CD4-positive, alpha-beta memory T cell (primary cell): ENCODE results near the gene LRSAM1. TPM values are rescaled to one million over a fixed set of nuclear protein-coding genes. Genes with fewer than 3 reads are reported as not detected.
A peak's percentile ranks its signal among the peaks of the same experiment; 100 is the strongest.

ENCODE experiments used
- CTCF ChIA-PET: fragments of 350-600 bp; sonication (Branson Sonifier 250); formaldehyde crosslinking; loops from one replicate; lab custom pipeline; 2021; ENCODE audit warnings: inconsistent platforms; ENCODE audit not compliant: partially characterized antibody; lab: Charles Lee
- POLR2A ChIA-PET: fragments of 350-600 bp; sonication (Branson Sonifier 250); formaldehyde crosslinking; loops from one replicate; lab custom pipeline; 2021; ENCODE audit not compliant: partially characterized antibody; lab: Charles Lee
- DNase-seq, 5 donors: peaks; one replicate each; pipeline versions ENCODE4 v3.0.0 to v3.0.0-alpha.2; 2020 to 2022; ENCODE audit warnings: mixed read lengths in 1 of 5
- H3K27ac ChIP-seq: one replicate; pipeline ENCODE4 v1.7.0; 2013; ENCODE audit warnings: low read depth, low read length
- H3K27me3 ChIP-seq: 2 replicates; pipeline ENCODE4 v1.7.0; 2013; ENCODE audit warnings: mild to moderate bottlenecking, low read length, moderate library complexity; ENCODE audit not compliant: insufficient read depth
- H3K36me3 ChIP-seq: 2 replicates; pipeline ENCODE4 v1.7.0; 2013; ENCODE audit warnings: mild to moderate bottlenecking, low read length, moderate library complexity; ENCODE audit not compliant: insufficient read depth
- H3K4me1 ChIP-seq: 2 replicates; pipeline ENCODE4 v1.7.0; 2013; ENCODE audit warnings: mild to moderate bottlenecking, low read length, moderate library complexity; ENCODE audit not compliant: insufficient read depth
- H3K4me3 ChIP-seq, 2 donors: one replicate each; pipeline ENCODE4 v1.7.0; 2013; ENCODE audit warnings: low read length in 2 of 2, mild to moderate bottlenecking in 1 of 2
- H3K9me3 ChIP-seq, 2 donors: one replicate each; pipeline ENCODE4 v1.7.0; 2013; ENCODE audit warnings: low read length in 2 of 2, control low read depth in 1 of 2; ENCODE audit not compliant: control insufficient read depth in 1 of 2
- H3K27ac Mint-ChIP-seq, 7 donors: one replicate each; pipeline ENCODE4 v1.8.0; 2020 to 2021; ENCODE audit warnings: mixed read lengths in 7 of 7, mild to moderate bottlenecking in 6 of 7, inconsistent platforms in 3 of 7, moderate library complexity in 3 of 7
- H3K27me3 Mint-ChIP-seq, 2 donors: one replicate each; pipeline ENCODE4 v1.8.0; 2020 to 2021; ENCODE audit warnings: mixed read lengths in 2 of 2
- H3K36me3 Mint-ChIP-seq, 2 donors: one replicate each; pipeline ENCODE4 v1.8.0; 2020 to 2021; ENCODE audit warnings: mixed read lengths in 2 of 2, inconsistent platforms in 1 of 2, mild to moderate bottlenecking in 1 of 2
- H3K4me1 Mint-ChIP-seq, 4 donors: one replicate each; pipeline ENCODE4 v1.8.0; 2020 to 2021; ENCODE audit warnings: mixed read lengths in 4 of 4, mild to moderate bottlenecking in 1 of 4
- H3K4me3 Mint-ChIP-seq, 8 donors: one replicate each; pipeline ENCODE4 v1.8.0; 2020 to 2021; ENCODE audit warnings: mixed read lengths in 8 of 8, mild to moderate bottlenecking in 7 of 8, moderate library complexity in 6 of 8, inconsistent platforms in 3 of 8
- H3K9me3 Mint-ChIP-seq, 8 donors: one replicate each; pipeline ENCODE4 v1.8.0; 2020 to 2021; ENCODE audit warnings: mixed read lengths in 8 of 8, mild to moderate bottlenecking in 5 of 8, inconsistent platforms in 3 of 8, moderate library complexity in 1 of 8
- intact Hi-C: fragments of 100-400 bp; cut with micrococcal nuclease; formaldehyde crosslinking; loops from one replicate; pipeline ENCODE4 v1.15.1; 2023
- polyA plus RNA-seq, 2 donors: library from polyadenylated mRNA; unstranded; fragments of 300-500 nt; fragmentation: Illumina TruSeq; gene quantifications; one replicate each; pipeline ENCODE4 v1.2.3, GENCODE V29; 2021
- total RNA-seq, 2 experiments: library from RNA; stranded (reverse); gene quantifications; one replicate each; pipeline ENCODE4 v1.2.3, GENCODE V29; 2021

LRSAM1 gene
- total and polyA plus RNA-seq, 4 experiments from 2014 or later = 4.3 to 31.3 (median 19.9) TPM

DNA sequence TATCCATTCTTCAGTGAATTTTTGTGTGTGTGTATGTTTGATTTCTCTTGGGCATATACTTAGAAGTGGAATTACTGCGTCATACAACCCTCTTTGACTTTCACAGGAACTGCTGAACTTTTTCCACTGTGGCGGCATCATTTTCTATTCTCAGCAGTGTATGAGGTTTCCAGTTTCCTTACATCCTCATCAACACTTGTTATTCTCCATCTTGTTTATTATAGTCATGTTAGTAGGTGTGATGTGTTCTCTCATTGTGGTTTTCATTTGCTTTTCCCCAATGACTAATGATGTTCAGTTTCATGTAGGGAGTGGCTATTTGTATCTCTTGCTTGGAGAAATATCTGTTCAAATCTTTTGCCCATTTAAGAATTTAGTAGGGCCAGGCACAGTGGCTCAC lies 24.6 kb upstream of the LRSAM1 start:
- no peaks in the 10 kb centered on the region for H3K9me3 ChIP-seq
- ChIA-PET CTCF (no interaction called here), POLR2A (no interaction called here)
- Mint-ChIP-seq H3K4me1 (peaks cover 24 to 68% (median 46%) of the 10 kb centered on the region in 4 donors), H3K27ac (peak overlapping the region in 5 of 7 donors; percentile 5 to 96 (median 39)), H3K36me3 (peaks cover 25 to 38% of the 10 kb centered on the region in 2 donors), H3K27me3 (no peaks in the 10 kb centered on the region), H3K4me3 (peak overlapping the region; percentile 19 to 71 (median 54)), H3K9me3 (no peaks in the 10 kb centered on the region)
- H3K27me3 ChIP-seq = no peaks in the 10 kb centered on the region
- DNase-seq = peak in 2 of 5 donors; percentile 16 to 54
- H3K4me1 ChIP-seq = peaks cover 44% of the 10 kb centered on the region
- intact Hi-C loops = no loop called here
- H3K36me3 ChIP-seq = peaks cover 15% of the 10 kb centered on the region
- no peak overlapping the region for H3K27ac ChIP-seq
- H3K4me3 ChIP-seq = no peak overlapping the region

GRCh38 chr9:127428348-127428747 lies 23.0 kb upstream of the LRSAM1 start:
- peaks cover 19% of the 10 kb centered on the region for H3K36me3 ChIP-seq
- H3K4me3 Mint-ChIP-seq = no peak overlapping the region
- H3K9me3 ChIP-seq = no peaks in the 10 kb centered on the region
- H3K4me1 ChIP-seq = peaks cover 33% of the 10 kb centered on the region
- POLR2A ChIA-PET = no interaction called here
- H3K36me3 Mint-ChIP-seq = peaks cover 34 to 43% of the 10 kb centered on the region in 2 donors
- peak overlapping the region in 2 of 7 donors; percentile 6 to 30 for H3K27ac Mint-ChIP-seq
- no peaks in the 10 kb centered on the region for H3K27me3 ChIP-seq
- H3K9me3 Mint-ChIP-seq = no peaks in the 10 kb centered on the region
- DNase-seq = no peak
- H3K27me3 Mint-ChIP-seq = no peaks in the 10 kb centered on the region
- no peak overlapping the region for H3K4me3 ChIP-seq
- H3K27ac ChIP-seq = no peak overlapping the region
- peaks cover 21 to 59% (median 41%) of the 10 kb centered on the region in 4 donors for H3K4me1 Mint-ChIP-seq
- intact Hi-C loops = no loop called here
- CTCF ChIA-PET = no interaction called here

GRCh38 chr9:127430415-127430814 lies 20.9 kb upstream of the LRSAM1 start:
- Histone ChIP-seq H3K27me3 (no peaks in the 10 kb centered on the region), H3K36me3 (peaks cover 39% of the 10 kb centered on the region), H3K9me3 (no peaks in the 10 kb centered on the region), H3K27ac (no peak overlapping the region), H3K4me1 (peaks cover 21% of the 10 kb centered on the region), H3K4me3 (no peak overlapping the region)
- Mint-ChIP-seq H3K27me3 (no peaks in the 10 kb centered on the region), H3K9me3 (no peaks in the 10 kb centered on the region), H3K4me1 (peaks cover 15 to 39% (median 25%) of the 10 kb centered on the region in 4 donors), H3K4me3 (no peak overlapping the region), H3K27ac (no peak overlapping the region), H3K36me3 (peaks cover 52% of the 10 kb centered on the region in 2 donors)
- ChIA-PET CTCF (no interaction called here), POLR2A (interaction anchor here (2.5 kb wide), 1 partner anchor 20 kb away, joined by 7 read pairs; the partner anchor contains the start of genes LRSAM1 and RPL12)
- intact Hi-C loops = no loop called here
- no peak for DNase-seq

- Histone ChIP-seq H3K4me3 (no peak overlapping the region), H3K36me3 (peaks cover 75% of the 10 kb centered on the region), H3K27ac (no peak overlapping the region), H3K27me3 (no peaks in the 10 kb centered on the region), H3K9me3 (no peaks in the 10 kb centered on the region), H3K4me1 (peaks cover 15% of the 10 kb centered on the region)
- Mint-ChIP-seq H3K27ac (peak overlapping the region; percentile 77 to 92 (median 84)), H3K4me3 (peak overlapping the region; percentile 3 to 74 (median 44)), H3K27me3 (no peaks in the 10 kb centered on the region), H3K9me3 (no peaks in the 10 kb centered on the region), H3K36me3 (peaks cover 62 to 82% of the 10 kb centered on the region in 2 donors), H3K4me1 (peaks cover 14 to 21% (median 19%) of the 10 kb centered on the region in 4 donors)
- peak; percentile 37 to 57 (median 51) for DNase-seq
- ChIA-PET CTCF (interaction anchor here (1.4 kb wide), 1 partner anchor 12 kb away, joined by 5 read pairs; no protein-coding TSS in a partner anchor), POLR2A (interaction anchor here (0.8 to 3.9 kb wide), 3 partner anchors 13 to 523 kb away, joined by 3 to 24 read pairs (median 3); partner anchors contain the start of genes LRSAM1, RALGPS1 and RPL12)
- intact Hi-C loops = no loop called here
These were observed 13.6 kb upstream of the LRSAM1 start for GRCh38 chr9:127437497-127438264.

- Mint-ChIP-seq H3K9me3 (no peaks in the 10 kb centered on the region), H3K36me3 (peaks cover 55 to 80% of the 10 kb centered on the region in 2 donors), H3K4me1 (peaks cover 13 to 20% (median 17%) of the 10 kb centered on the region in 4 donors), H3K27me3 (no peaks in the 10 kb centered on the region), H3K27ac (peak overlapping the region in 4 of 7 donors; percentile 6 to 92 (median 80)), H3K4me3 (peak overlapping the region in 2 of 8 donors; percentile 36 to 65)
- H3K27me3 ChIP-seq = no peaks in the 10 kb centered on the region
- H3K4me1 ChIP-seq = peaks cover 15% of the 10 kb centered on the region
- H3K4me3 ChIP-seq = no peak overlapping the region
- no peak overlapping the region for H3K27ac ChIP-seq
- ChIA-PET POLR2A (interaction anchor here (0.8 to 3.9 kb wide), 3 partner anchors 12 to 524 kb away, joined by 3 to 24 read pairs (median 3); partner anchors contain the start of genes LRSAM1, RALGPS1 and RPL12), CTCF (interaction anchor here (1.4 kb wide), 1 partner anchor 11 kb away, joined by 5 read pairs; no protein-coding TSS in a partner anchor)
- H3K9me3 ChIP-seq = no peaks in the 10 kb centered on the region
- DNase-seq = no peak
- peaks cover 74% of the 10 kb centered on the region for H3K36me3 ChIP-seq
- intact Hi-C loops = no loop called here
These were observed 12.9 kb upstream of the LRSAM1 start for GRCh38 chr9:127438394-127438793.

DNA sequence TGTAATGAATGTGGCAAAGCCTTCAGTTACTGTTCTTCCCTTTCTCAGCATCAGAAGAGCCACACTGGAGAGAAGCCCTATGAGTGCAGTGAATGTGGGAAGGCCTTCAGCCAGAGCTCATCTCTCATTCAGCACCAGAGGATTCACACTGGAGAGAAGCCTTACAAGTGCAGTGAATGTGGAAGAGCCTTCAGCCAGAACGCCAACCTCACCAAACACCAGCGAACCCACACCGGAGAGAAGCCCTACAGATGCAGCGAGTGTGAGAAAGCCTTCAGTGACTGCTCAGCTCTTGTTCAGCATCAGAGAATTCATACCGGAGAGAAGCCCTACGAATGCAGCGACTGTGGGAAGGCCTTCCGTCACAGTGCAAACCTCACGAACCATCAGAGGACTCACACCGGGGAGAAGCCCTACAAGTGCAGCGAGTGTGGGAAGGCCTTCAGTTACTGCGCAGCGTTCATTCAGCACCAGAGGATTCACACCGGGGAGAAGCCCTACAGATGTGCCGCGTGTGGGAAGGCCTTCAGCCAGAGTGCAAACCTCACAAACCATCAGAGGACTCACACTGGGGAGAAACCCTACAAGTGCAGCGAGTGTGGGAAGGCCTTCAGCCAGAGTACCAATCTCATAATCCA lies 6.9 kb upstream of the LRSAM1 start:
- H3K36me3 Mint-ChIP-seq = peaks cover 65 to 81% of the 10 kb centered on the region in 2 donors
- POLR2A ChIA-PET = interaction anchor here (0.9 kb wide), 1 partner anchor 8 kb away, joined by 3 read pairs; no protein-coding TSS in a partner anchor

More for the DNA sequence above, 6.9 kb upstream of the LRSAM1 start:
- Histone ChIP-seq H3K36me3 (peaks cover 70% of the 10 kb centered on the region), H3K4me1 (peaks cover 7% of the 10 kb centered on the region), H3K4me3 (no peak overlapping the region), H3K27me3 (no peaks in the 10 kb centered on the region), H3K27ac (no peak overlapping the region), H3K9me3 (no peaks in the 10 kb centered on the region)
- CTCF ChIA-PET = interaction anchor here (1.1 to 1.6 kb wide), 2 partner anchors 11 to 19 kb away, joined by 3 read pairs; no protein-coding TSS in a partner anchor
- intact Hi-C loops = no loop called here
- Mint-ChIP-seq H3K9me3 (peaks cover 0 to 5% (median 0%) of the 10 kb centered on the region in 8 donors), H3K4me1 (peaks cover 10 to 28% (median 18%) of the 10 kb centered on the region in 4 donors), H3K27ac (peak overlapping the region in 2 of 7 donors; percentile 37 to 52), H3K4me3 (no peak overlapping the region), H3K27me3 (no peaks in the 10 kb centered on the region)
- no peak for DNase-seq
